Measurements from ENCODE around the gene TC2N. TPM values are rescaled to one million over a fixed set of nuclear protein-coding genes. Genes with fewer than 3 reads are reported as not detected.
"Not testable (repeated sequence)": the region's sequence is repeated elsewhere in the genome, so short reads cannot be mapped to it uniquely, and the experiment has no call there.

The TC2N gene
- total and polyA plus RNA-seq, 12 donors = 0.89 to 28.4 (median 4.3) TPM

DNA sequence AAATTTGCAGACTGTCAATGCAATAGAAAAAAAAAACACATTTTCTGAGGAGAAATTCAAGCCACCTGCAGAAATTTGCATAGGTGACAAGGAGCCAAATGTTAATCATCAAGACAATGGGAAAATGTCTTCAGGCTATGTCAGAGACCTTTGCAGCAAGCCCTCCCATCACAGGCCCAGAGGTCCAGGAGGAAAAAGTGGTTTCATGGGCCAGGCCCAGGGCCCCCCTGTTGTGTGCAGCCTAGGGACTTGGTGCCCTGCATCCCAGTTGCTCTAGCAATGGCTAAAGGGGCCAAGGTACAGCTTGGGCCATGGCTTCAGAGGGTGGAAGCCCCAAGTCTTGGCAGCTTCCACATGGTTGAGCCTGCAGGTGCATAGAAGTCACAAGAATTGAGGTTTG, 60.6 kb downstream of the TC2N start:
- Histone ChIP-seq H3K27me3 (no peaks in the 10 kb centered on the region), H3K4me3 (no peak overlapping the region), H3K27ac (no peak overlapping the region), H3K9me3 (replicated peaks in 1 of 3) (peaks cover 0 to 12% (median 0%) of the 10 kb centered on the region in 3 donors), H3K4me1 (replicated peaks in 1 of 2) (no peaks in the 10 kb centered on the region), H3K36me3 (replicated peaks in 1 of 2) (no peaks in the 10 kb centered on the region)
- no peak for TF ChIP-seq POLR2A (IDR thresholded peaks at IDR 0.05)
- TF ChIP-seq, protein P1, sequence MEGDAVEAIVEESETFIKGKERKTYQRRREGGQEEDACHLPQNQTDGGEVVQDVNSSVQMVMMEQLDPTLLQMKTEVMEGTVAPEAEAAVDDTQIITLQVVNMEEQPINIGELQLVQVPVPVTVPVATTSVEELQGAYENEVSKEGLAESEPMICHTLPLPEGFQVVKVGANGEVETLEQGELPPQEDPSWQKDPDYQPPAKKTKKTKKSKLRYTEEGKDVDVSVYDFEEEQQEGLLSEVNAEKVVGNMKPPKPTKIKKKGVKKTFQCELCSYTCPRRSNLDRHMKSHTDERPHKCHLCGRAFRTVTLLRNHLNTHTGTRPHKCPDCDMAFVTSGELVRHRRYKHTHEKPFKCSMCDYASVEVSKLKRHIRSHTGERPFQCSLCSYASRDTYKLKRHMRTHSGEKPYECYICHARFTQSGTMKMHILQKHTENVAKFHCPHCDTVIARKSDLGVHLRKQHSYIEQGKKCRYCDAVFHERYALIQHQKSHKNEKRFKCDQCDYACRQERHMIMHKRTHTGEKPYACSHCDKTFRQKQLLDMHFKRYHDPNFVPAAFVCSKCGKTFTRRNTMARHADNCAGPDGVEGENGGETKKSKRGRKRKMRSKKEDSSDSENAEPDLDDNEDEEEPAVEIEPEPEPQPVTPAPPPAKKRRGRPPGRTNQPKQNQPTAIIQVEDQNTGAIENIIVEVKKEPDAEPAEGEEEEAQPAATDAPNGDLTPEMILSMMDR (IDR thresholded peaks at IDR 0.05) = no peak
- intact Hi-C loops (cut with DNase I) = no loop called here
- DNase-seq = no peak

DNA sequence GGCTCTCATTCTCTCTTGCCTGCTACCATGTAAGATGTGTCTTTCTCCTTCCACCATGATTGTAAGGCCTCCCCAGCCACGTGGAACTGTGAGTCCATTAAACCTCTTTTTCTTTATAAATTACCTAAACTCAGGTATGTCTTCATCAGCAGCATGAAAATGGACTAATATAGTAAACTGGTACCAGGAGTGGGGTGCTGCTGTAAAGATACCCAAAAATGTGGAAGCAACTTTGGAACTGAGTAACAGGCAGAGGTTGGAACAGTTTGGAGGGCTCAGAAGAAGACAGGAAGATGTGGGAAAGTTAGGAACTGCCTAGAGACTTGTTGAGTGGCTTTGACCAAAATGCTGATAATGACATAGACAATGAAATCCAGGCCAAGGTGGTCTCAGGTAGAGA, 61.2 kb downstream of the TC2N start:
- H3K4me3 ChIP-seq; H3K27me3 ChIP-seq; H3K27ac ChIP-seq; H3K4me1 ChIP-seq (replicated peaks in 1 of 2); H3K36me3 ChIP-seq (replicated peaks in 1 of 2); intact Hi-C loops (cut with DNase I); DNase-seq: not testable (repeated sequence)
- WGBS, 4 donors = 50 to 76% (median 67%) methylated on average over 1 of the region's 1 CpG
- H3K9me3 ChIP-seq (replicated peaks in 1 of 3) = peaks cover 0 to 12% (median 0%) of the 10 kb centered on the region in 3 donors

DNA sequence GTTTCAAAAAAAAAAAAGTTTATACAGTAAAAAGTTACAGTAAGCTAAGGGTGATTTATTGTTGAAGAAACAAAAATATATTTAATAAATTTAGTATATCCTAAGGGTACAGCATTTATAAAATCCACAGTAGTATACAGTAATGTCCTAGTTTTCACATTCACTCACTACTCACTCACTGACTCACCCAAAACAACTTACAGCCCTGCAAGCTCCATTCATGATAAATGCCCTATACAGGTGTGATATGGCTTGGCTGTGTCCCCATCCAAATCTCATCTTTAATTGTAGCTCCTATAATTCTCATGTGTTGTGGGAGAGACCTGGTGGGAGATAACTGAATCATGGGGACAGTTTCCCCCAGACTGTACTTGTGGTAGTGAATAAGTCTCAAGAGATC, 61.7 kb downstream of the TC2N start:
- no peak overlapping the region for H3K4me3 ChIP-seq
- intact Hi-C loops (cut with DNase I) = no loop called here
- TF ChIP-seq, protein P1 (IDR thresholded peaks at IDR 0.05) = no peak
- TF ChIP-seq POLR2A (IDR thresholded peaks at IDR 0.05) = no peak

DNA sequence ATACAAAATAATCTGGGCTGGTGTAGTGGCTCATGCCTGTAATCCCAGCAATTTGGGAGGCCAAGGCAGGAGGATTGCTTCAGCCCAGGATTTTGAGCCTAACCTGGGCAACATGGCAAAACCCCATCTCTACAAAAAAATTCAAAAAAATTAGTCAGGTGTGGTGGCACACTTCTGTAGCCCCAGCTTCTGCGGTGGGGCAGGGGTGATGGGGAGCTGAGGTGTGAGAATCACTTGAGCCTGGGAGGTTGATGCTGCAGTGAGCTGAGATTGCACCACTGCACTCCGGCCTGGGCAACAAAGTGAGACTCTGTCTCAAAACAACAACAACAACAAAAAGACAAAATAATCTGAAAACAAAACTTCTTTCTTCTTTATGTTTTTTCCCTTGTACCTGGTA, 66.0 kb downstream of the TC2N start:
- 75 to 92% (median 87%) methylated on average over 2 of the region's 2 CpGs for WGBS, 4 donors

More for the DNA sequence above, 61.7 kb downstream of the TC2N start:
- no peak overlapping the region for H3K27ac ChIP-seq
- H3K27me3 ChIP-seq = no peaks in the 10 kb centered on the region
- H3K4me1 ChIP-seq (replicated peaks in 1 of 2) = no peaks in the 10 kb centered on the region
- H3K36me3 ChIP-seq (replicated peaks in 1 of 2) = no peaks in the 10 kb centered on the region
- peaks cover 0 to 12% (median 0%) of the 10 kb centered on the region in 3 donors for H3K9me3 ChIP-seq (replicated peaks in 1 of 3)
- DNase-seq = no peak

More for the DNA sequence above, 66.0 kb downstream of the TC2N start:
- H3K36me3 ChIP-seq (replicated peaks in 1 of 2) = no peaks in the 10 kb centered on the region
- no peak overlapping the region for H3K4me3 ChIP-seq
- TF ChIP-seq POLR2A (IDR thresholded peaks at IDR 0.05) = no peak
- TF ChIP-seq, protein P1 (IDR thresholded peaks at IDR 0.05) = no peak
- H3K9me3 ChIP-seq (replicated peaks in 1 of 3) = peaks cover 0 to 6% (median 0%) of the 10 kb centered on the region in 3 donors
- no peaks in the 10 kb centered on the region for H3K4me1 ChIP-seq (replicated peaks in 1 of 2)
- no peak overlapping the region for H3K27ac ChIP-seq
- H3K27me3 ChIP-seq = no peaks in the 10 kb centered on the region
- intact Hi-C loops (cut with DNase I) = no loop called here
- no peak for DNase-seq

All from adrenal gland (tissue), 12 donors.